Superior temporal gyrus (tissue), 1 donor: ENCODE data around the gene TNNI3K.
A peak's percentile ranks its signal among the peaks of the same experiment; 100 is the strongest.

ENCODE experiments used
- DNase-seq: peaks from one replicate; pipeline ENCODE4 v3.0.0-alpha.2; 2016; ENCODE audit errors: extremely low spot score

Gene TNNI3K

GRCh38 chr1:74392186-74392585 lies 157.0 kb downstream of the TNNI3K start:
- no peak for DNase-seq

- DNase-seq = no peak
Observed at GRCh38 chr1:74392840-74393239, 157.7 kb downstream of the TNNI3K start.

- no peak for DNase-seq
Observed at GRCh38 chr1:74395571-74395970, 160.4 kb downstream of the TNNI3K start.

GRCh38 chr1:74396462-74396861 lies 161.3 kb downstream of the TNNI3K start:
- no peak for DNase-seq

GRCh38 chr1:74396933-74397332 lies 161.7 kb downstream of the TNNI3K start:
- DNase-seq = no peak

- no peak for DNase-seq
Observed at GRCh38 chr1:74399249-74399648, 164.1 kb downstream of the TNNI3K start.

GRCh38 chr1:74402873-74403272 lies 167.7 kb downstream of the TNNI3K start:
- no peak for DNase-seq

GRCh38 chr1:74403606-74404005 lies 168.4 kb downstream of the TNNI3K start:
- no peak for DNase-seq

GRCh38 chr1:74406759-74407158 lies 171.6 kb downstream of the TNNI3K start:
- DNase-seq = no peak

- DNase-seq = no peak
Observed at GRCh38 chr1:74407902-74408301, 172.7 kb downstream of the TNNI3K start.

- DNase-seq = no peak
Observed at GRCh38 chr1:74412244-74412643, 177.1 kb downstream of the TNNI3K start.

GRCh38 chr1:74415935-74416334 lies 180.7 kb downstream of the TNNI3K start:
- no peak for DNase-seq

GRCh38 chr1:74419611-74420010 lies 184.4 kb downstream of the TNNI3K start:
- DNase-seq = no peak

GRCh38 chr1:74420467-74420866 lies 185.3 kb downstream of the TNNI3K start:
- DNase-seq = peak; percentile 31

- peak; percentile 31 for DNase-seq
Observed at GRCh38 chr1:74422421-74423292, 187.5 kb downstream of the TNNI3K start.

- DNase-seq = no peak
Observed at GRCh38 chr1:74423471-74423870, 188.3 kb downstream of the TNNI3K start.

GRCh38 chr1:74425676-74426075 lies 190.5 kb downstream of the TNNI3K start:
- no peak for DNase-seq

GRCh38 chr1:74426208-74426937 lies 191.2 kb downstream of the TNNI3K start:
- DNase-seq = peak; percentile 22

- no peak for DNase-seq
Observed at GRCh38 chr1:74427681-74428080, 192.5 kb downstream of the TNNI3K start.

- no peak for DNase-seq
Observed at GRCh38 chr1:74429580-74429979, 194.4 kb downstream of the TNNI3K start.

GRCh38 chr1:74430342-74430934 lies 195.3 kb downstream of the TNNI3K start:
- no peak for DNase-seq

- no peak for DNase-seq
Observed at GRCh38 chr1:74431531-74431930, 196.3 kb downstream of the TNNI3K start.

GRCh38 chr1:74432325-74432724 lies 197.1 kb downstream of the TNNI3K start:
- no peak for DNase-seq
